NK-92 treated with Interleukin-12 subunit alpha and Interleukin-12 subunit beta, amount 100 ng/mL, for 24 hours (cell line): ENCODE results near the gene RPS24.
"Not testable (repeated sequence)": the region's sequence is repeated elsewhere in the genome, so short reads cannot be mapped to it uniquely, and the experiment has no call there.

Experiments used
- DNase-seq: peaks from one replicate; lab custom pipeline; 2025; lab: John Stamatoyannopoulos, UW

Gene RPS24

DNA sequence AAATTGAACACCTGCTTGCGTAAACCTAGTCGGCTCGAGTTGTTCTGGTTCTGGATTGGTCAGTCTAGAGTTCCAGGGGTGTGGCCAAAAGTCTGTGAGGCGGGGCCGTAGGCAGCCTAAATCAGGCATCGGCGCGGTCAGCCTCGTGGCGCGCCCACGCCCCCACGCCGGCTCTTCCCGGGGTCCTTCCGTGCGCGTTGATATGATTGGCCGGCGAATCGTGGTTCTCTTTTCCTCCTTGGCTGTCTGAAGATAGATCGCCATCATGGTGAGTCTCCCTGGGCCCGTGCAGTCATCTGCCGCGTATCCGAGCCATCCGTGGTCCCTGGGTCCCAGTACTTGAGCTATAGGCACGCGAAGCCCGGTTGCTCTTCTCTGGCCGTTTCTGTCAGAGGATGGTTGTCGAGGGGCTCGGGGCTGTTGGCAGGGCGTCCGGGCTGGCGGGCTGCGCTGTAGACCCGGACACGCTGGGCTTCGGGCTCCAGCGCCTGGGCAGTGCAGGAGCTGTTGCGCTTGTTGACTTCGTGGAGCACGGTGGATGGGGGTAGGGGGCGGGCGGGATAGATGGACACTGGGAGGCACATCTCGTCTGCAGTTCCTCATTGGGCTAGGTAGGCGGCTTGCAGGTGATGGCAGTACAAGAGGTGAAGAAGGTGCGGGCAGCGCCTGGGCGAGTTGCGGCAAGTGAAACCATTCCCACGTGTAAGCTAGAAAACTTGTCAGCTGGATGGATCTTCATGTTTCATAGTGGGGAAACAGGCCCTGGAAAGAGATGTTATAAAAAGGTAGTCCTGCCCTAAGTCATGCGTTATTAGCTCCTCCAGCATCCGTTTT, at the start of gene RPS24:
Gene RPS24 (plus strand): TSS at position 227 of the 834 bp plus-strand sequence. CDS start 39 bp downstream, at position 266.
- peak; percentile 85 for DNase-seq

DNA sequence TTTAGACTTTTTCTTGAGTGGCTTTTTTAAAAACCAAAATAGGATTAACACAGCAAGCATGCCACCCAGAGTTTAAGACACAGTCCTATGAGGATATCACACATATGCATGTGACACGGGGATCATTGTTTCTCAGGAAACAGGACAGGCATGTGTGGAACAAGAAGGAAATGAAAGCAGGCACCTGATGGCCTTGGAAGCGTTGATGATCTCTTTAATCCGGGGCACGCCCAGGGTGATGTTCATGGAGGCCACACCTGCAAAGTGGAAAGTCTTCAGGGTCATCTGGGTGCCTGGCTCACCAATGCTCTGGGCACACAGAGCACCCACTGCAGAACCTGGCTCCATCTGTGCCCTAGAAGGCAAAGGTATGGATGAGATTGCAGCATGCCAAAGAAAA, 48.7 kb upstream of the RPS24 start:
- no peak for DNase-seq

DNA sequence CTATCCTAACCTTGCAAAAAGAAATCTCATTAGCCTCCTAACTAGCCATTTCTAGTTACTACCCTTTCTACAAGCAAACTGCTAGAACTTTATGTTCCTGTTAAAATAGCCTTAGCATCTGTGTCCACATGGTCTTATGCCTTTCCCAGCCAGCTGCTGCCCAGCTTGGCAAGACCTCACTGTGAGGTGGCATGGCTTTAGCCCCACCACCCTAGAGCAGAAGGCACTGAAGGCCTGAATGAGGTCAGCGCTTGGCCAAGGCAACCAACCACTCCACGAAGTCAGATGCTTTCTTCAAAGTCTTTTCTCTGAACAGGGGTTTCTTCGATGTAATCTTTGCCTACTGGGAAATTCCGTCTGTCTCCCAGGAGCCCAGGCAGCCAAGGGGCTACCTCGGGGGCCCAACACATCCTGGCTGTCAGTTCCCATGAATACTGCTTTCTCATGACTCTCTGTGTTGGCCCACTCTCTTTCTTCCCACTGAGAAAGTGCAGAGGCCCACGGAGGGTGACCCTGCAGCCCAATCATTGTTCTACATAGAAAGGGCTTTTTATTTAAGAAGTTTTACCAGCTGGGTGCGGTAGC, 45.9 kb upstream of the RPS24 start:
- no peak for DNase-seq

DNA sequence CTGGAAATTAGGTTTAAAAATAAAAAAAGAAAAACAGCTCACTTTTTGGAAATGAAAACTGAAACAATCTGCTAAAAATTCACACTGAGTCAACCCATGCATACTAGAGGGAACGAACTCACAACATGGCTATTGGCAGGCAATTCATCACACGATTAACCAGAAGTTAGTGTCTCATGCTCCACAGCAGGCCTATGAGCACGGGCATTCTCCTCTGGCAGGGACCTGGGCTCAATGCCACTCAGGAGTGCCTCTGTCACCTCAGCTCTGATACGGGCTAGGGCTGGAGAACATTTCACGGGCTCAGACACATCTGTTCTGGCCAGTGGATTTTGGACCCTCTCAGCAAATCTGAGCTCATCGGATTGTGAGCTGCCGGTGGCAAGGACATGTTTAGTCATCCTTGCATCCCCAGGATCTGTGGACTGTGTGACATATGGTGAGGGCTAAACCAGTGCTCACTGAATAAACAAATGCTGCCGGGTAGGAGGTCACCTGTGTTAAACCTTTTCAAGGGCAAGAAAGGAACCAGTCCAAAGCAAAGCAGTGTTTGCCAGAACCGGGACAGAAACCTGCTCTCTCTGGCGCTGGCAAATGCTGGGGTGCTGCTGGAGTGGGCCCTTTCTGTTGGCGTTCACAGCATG, 44.5 kb upstream of the RPS24 start:
- no peak for DNase-seq

DNA sequence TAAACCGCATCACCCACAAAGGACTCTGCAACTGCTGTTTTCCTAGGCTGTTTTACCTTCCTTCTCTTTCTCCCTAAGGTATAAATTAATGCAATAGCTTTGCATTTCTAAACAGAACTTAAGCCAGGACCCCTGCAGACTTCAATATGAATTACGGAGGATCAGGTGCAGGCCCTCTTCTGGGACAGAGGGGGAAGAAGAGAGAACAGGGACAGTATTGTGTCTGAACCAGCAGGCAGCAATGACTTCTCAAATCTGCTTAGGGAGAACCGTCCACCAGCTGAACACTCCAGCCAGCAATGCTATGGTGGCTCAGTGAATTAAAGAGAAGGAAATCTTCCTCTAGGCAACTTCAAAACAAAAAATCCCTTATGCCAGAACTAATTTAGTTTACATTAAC, 40.0 kb upstream of the RPS24 start:
- no peak for DNase-seq

DNA sequence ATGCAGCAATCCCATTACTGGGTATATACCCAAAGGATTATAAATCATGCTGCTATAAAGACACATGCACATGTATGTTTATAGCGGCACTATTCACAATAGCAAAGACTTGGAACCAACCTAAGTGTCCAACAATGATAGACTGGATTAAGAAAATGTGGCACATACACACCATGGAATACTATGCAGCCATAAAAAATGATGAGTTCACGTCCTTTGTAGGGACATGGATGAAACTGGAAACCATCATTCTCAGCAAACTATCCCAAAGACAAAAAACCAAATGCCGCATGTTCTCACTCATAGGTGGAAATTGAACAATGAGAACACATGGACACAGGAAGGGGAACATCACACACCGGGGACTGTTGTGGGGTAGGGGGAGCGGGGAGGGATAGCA, 34.9 kb upstream of the RPS24 start:
- DNase-seq, result not testable (repeated sequence)

DNA sequence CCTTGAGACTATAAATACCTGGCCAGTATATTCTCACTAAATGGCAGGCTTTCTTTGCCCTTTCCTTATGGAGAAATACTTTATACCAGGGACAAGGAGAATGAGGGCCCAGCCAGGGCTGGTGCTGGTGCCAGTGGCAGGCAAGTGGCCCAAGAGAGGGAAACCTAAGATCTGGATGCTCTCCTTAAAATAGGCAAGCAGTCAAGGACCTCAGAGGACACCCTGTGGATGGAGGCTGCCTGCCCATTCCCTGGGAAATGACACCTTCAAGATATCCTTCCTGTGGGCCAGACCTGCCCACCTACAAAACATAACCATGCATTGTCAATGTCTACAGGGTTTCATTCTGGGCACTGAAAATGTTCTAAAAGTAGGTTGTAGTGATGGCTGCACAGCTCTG, 33.5 kb upstream of the RPS24 start:
- DNase-seq, result no peak

DNA sequence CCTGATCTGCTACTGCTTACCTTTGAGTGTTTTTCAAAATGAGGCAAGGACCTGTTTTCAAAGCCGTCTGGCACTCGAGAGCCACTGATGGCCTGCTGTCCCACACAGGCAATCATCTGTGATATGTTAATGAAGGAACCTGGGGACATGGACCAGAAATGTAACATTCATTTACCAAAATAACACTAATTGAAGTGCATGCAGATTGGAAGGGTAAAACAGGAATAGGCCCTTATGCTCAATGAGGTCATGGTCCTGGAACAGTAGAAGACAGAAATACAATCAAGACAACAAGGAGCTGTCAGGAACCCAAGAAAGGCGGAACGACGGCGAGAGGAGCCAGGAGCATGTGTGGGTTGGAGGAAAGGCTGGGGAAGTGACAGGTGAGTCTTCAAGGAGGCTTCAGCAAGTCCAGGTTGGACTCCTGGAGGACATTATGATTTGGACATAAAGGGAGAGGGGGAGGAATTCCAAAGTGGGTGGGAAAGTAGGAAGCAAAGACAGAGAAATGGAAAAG, 32.6 kb upstream of the RPS24 start:
- DNase-seq, result no peak

DNA sequence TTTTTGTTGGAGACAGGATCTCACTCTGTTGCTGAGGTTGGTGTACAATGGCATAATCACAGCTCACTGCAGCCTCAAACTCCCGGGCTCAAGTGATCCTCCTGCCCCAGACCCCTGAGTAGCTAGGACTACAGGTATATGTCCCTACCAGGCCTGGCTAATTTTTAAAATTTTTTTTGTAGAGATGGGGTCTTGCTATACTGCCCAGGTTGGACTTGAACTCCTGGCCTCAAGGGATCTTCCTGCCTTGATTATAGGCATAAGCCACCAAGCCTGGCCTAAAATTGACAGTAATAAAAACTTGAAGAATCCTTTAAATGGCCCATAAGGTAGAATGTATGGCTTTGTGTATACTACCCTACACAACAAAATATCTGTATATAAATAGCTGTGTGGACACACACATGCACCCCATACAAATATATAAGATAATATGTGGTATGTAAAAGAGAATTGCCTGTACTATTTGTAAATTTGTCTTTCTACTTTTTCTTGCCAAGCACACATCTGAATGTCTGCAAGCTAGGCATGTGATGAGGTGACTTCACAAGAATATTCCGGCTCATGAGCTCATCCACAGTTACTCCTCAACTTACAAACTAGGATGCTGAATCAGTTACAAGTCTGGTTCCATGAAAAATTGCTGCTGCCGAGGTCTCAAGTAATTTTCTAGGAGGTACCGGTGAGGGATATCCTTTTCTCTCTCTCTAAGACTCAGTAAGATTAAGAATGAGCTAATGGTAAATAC, 30.9 kb upstream of the RPS24 start:
- no peak for DNase-seq

DNA sequence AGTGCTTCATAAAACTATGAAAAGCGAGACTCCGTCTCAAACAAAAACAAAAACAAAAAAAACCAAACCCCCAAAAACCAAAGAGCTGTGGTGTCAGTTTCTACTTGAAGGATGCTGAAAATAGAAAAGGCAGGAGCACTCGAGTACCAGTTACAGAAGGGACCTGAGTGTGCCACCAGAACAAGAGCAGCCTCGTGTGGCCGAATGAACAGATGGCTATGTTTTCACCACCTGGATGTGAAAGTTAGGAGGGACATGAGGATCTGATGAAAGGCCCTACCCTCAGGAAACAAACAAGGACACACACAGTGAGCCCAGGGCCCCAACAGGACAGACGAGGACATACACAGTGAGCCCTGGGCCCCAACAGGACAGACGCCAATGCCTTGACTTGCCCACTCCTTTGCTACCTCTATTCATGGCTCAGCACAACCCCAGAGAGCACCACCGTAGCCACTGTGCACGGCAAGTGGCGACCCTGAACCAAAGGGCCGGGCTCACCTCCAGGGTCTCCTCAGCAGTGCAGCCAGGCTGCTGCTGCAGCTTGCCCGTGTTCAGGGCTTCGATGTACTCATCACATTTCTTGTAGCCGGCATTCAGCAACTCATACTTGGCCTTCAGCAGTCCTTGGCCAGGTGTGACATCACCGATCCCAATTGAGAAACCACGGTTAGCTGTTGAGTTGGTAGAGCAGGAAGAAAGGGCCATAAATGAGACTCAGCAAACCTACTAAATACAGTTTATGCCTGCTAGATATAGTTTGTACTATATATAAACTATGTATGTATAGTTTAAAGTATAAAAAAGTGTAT, 29.2 kb upstream of the RPS24 start:
- DNase-seq, result no peak

DNA sequence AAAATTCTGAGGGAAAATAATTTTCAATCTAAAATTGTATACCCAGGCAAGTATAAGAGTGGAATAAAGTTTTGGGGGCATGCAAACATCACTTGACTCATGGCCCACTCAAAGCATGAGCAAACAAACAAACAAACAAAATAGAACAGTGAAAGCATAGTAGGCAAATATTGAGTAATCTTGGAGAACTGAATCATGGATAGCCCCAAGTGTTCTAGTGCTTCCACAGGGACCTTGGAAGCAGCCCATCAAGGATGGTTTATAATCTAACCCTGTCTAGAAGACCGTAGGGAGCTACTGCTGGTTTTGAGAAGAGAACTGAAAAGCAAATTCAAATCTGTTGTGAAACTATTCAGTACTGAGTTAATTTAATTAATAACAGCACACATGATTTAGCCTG, 26.5 kb upstream of the RPS24 start:
- no peak for DNase-seq

DNA sequence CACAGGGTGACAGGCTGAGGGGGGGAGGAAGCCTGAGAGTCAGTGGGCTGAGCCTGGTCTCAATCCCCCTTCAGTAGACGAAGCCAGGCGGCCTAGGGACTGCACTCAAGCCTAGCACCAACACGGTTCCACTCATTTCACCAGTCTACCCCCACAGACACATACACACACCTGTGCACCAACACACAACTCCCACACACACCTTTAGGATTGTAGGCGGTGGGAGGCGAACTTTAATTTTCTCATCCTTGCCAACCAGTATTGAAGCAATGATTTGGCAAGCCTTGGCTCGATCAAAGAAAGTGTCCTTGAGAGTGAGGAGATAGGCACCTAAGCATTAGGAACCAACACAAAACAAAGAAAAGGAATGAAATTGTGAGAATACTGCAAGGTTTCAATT, 24.0 kb upstream of the RPS24 start:
- DNase-seq, result no peak

DNA sequence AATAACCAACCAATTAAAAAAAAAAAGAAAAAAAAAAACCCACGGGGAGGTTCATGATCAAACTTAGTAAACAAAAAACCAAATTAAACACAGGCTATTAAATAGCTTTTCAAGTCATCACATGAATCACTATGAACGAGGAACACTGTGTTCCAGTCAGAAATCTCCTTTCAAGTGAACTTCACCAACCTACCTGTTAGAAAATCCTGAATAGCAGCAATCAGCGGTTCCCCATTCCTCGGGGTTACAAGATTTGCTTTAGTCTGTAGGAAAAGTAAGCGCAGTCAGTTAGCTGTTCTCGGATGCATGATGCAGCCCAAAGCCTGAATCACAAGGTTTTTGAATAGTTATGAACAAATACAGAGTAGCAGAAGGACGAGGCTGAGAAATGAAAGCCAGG, 23.4 kb upstream of the RPS24 start:
- DNase-seq, result no peak

DNA sequence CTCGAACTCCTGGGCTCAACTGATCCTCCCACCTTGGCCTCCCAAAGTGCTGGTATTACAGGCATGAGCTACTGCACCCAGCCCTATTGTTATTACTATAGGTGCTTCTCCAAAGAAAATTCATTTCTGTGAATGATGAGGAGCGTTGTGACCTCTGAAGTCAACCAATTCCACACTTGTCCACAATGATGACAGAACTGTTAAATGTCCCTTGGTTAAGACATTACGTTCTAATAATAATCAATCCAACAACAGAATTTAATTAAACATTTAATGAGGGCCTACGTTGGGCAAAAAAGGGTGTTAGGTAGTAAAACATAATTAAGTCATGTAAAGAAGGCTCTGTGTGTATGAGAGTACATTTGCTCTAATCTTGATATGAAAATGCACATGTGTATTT, 22.6 kb upstream of the RPS24 start:
- no peak for DNase-seq

DNA sequence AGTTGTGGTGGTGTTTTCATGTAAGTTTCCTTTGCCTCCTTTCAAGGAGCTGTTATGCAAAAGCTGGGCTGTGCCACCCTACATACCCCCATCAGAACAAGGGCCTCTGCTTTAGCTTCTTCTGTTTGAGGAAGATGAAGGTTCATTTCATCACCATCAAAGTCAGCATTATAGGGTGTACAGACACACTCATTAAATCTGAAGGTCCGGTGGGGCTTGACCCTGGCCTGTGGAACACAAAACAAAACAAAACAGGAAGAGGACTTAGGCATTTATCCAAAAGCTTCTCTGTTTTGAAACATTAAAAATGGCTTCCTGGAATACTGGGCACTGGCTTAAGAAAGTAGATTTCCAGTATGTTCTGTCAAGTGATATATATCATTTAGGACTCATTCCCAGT, 20.1 kb upstream of the RPS24 start:
- no peak for DNase-seq

DNA sequence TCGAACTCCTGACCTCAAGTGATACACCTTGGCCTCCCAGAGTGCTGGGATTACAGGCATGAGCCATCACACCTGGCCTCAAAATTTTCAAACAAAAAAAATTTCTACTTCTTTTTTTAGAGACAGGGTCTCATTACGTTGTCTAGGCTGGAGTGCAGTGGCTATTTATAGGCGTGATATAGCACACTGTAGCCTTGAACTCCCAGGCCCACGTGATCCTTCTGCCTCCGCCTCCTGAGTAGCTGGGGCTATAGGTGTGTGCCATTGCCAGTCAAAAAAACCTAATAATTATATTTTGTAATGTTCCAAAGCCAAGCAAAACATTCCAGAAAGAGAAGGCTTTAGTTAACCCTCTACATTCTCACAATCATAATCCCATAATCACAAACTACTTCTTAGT, 18.1 kb upstream of the RPS24 start:
- DNase-seq, result no peak

DNA sequence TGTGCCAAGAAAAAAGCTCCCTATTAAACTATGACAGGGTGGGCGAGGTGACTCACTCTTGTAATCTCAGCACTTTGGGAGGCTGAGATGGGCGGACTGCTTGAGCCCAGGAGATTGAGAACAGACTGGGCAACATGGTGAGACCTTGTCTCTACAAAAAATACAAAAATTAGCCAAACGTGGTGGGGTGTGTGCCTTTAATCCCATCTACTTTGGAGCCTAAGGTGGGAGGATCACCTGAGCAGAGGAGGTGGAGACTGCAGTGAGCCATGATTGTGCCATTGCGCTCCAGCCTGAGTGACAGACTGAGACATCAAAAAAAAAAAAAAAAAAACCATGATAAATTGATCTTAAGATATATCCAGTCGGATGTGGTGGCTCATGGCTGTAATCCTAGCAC, 15.8 kb upstream of the RPS24 start:
- no peak for DNase-seq

DNA sequence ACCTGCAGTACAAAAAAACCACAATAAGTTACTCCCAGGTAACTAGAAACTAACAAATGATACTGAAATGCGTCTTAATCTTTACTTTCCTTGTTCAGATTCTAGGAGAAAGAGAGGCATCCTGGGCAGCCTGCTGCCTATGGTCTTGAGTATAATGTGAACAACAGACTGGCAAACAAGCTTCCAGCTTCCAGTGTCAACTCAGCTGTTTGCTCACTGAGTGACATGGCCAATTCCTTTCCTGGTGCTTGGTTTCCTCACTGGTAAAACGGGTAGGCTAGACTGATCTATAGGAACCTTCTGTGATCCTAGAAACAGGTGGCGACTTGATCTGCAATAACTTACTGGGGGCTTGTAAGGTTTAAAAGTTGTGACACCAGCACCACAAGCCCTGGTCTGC, 14.4 kb upstream of the RPS24 start:
- DNase-seq, result no peak

DNA sequence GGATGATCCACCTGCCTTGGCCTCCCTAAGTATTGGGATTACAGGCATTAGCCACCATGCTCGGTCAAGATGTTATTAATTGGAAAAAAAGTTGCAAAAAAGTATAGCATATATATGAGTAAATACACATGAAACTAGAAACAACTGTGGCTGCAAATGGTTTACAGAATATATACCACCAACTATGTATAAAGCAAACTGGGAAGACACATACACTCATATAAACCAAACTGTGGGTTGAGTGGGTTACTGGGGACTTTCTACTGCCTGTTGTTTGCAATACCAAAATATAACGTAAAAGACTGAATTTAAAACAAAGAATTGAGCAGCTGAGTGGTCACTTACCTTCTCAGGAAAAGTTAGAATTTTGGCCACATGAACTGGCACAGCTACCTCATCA, 12.5 kb upstream of the RPS24 start:
- DNase-seq, result no peak

DNA sequence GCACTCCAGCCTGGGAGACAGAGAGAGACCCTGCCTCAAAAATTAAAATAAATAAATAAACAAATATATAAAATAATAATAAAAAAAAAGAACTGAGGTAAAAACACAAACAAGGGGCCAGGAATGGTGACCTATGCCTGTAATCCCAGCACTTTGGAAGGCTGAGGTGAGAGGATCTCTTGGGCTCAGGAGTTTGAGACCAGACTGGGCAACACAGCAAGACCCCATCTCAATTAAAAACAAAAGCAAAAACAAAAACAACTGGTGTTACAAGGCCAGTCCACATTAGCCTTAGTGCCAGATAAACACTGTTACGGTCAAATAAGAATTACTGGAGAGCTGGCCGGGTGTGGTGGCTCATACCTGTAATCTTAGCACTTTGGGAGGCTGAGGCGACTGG, 9.9 kb upstream of the RPS24 start:
- no peak for DNase-seq

DNA sequence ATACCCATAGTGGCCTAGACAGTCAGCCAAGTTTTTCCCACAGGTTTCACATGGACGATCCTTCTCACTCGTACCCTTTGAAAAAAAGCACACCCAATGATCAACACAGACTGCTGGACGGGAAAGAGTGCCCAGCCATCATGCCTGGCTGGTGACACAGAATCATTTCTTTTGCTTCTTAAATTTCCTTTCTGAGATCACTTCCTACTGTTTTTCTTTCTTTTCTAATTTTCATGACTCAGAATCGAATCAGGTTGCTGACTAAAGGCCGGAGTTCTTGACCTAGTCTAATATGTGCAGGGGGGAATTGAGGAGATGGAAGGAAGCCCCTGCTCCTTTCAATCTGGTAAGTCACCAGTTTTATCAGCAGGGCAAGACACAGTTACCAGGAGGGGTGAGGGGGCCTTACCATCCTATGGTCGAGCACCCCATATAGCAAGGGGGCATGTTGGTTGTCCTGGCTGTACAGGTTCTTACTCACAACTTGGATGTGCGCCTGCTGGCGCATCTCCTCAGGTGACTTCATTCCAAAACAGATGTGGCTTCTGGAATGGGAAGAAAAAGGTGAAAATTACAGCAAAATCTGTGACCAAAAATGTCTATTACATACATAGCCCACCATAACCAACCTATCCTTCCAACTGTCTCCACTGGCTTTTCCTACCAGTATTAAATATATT, 7.8 kb upstream of the RPS24 start:
- no peak for DNase-seq
